Suprapubic skin (tissue), 3 donors: ENCODE results near the gene POMGNT1.
"Not testable (repeated sequence)": the region's sequence is repeated elsewhere in the genome, so short reads cannot be mapped to it uniquely, and the experiment has no call there.

Source experiments
- POLR2A ChIP-seq, 2 donors: fragments of 450-650 bp; IDR thresholded peaks; one replicate each; pipeline ENCODE4 v1.6.1; 2017; ENCODE audit warnings: antibody characterized with exemption in 2 of 2, mild to moderate bottlenecking in 2 of 2, moderate library complexity in 2 of 2
- TF ChIP-seq, protein P1 (sequence below), 2 donors: fragments of 200-600 bp in 1 of 2; fragments of 450-650 bp in 1 of 2; sonication (generic) in 1 of 2; IDR thresholded peaks; one replicate each; pipeline ENCODE4 v1.5.1; 2016 to 2019; ENCODE audit warnings: antibody characterized with exemption in 2 of 2, mild to moderate bottlenecking in 1 of 2, moderate library complexity in 1 of 2

DNA sequence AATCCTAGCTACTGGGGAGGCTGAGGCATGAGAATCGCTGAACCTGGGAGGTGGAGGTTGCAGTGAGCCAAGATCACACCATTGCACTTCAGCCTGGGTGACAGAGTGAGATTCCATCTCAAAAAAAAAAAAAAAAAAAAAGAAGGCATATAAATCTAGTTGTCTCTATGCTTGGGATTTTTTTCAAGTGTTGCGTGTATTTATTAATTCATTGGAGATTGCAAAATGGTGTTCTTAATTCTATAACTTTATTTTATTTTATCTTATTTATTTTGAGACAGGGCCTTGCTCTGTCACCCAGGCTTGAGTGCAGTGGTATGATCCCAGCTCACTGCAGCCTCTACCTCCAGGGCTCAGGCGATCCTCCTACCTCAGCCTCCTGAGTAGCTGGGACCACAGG, 33.0 kb upstream of the POMGNT1 start:
- TF ChIP-seq, protein P1, sequence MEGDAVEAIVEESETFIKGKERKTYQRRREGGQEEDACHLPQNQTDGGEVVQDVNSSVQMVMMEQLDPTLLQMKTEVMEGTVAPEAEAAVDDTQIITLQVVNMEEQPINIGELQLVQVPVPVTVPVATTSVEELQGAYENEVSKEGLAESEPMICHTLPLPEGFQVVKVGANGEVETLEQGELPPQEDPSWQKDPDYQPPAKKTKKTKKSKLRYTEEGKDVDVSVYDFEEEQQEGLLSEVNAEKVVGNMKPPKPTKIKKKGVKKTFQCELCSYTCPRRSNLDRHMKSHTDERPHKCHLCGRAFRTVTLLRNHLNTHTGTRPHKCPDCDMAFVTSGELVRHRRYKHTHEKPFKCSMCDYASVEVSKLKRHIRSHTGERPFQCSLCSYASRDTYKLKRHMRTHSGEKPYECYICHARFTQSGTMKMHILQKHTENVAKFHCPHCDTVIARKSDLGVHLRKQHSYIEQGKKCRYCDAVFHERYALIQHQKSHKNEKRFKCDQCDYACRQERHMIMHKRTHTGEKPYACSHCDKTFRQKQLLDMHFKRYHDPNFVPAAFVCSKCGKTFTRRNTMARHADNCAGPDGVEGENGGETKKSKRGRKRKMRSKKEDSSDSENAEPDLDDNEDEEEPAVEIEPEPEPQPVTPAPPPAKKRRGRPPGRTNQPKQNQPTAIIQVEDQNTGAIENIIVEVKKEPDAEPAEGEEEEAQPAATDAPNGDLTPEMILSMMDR (IDR thresholded peaks at IDR 0.05), result not testable (repeated sequence)
- TF ChIP-seq POLR2A (IDR thresholded peaks at IDR 0.05), result not testable (repeated sequence)
